ENCODE results near the gene IL36B.

The IL36B gene

GRCh38 chr2:113050921-113051895 is 1.5 kb downstream of the IL36B start:
- no peak for DNase-seq

GRCh38 chr2:113046465-113046864 is 6.2 kb downstream of the IL36B start:
- DNase-seq = no peak

- DNase-seq = no peak
Observed at GRCh38 chr2:113041871-113042270, 10.8 kb downstream of the IL36B start.

- DNase-seq = no peak
Observed at GRCh38 chr2:113039719-113040118, 12.9 kb downstream of the IL36B start.

- DNase-seq = no peak
Observed at GRCh38 chr2:113039158-113039557, 13.5 kb downstream of the IL36B start.

GRCh38 chr2:113038291-113038690 is 14.4 kb downstream of the IL36B start:
- no peak for DNase-seq

- no peak for DNase-seq
Observed at GRCh38 chr2:113036763-113037162, 15.9 kb downstream of the IL36B start.

GRCh38 chr2:113034016-113034415 is 18.7 kb downstream of the IL36B start:
- DNase-seq = no peak

- DNase-seq = no peak
Observed at GRCh38 chr2:113032737-113033136, 19.9 kb downstream of the IL36B start.

GRCh38 chr2:113028112-113028511 is 24.6 kb downstream of the IL36B start:
- DNase-seq = no peak

GRCh38 chr2:113027691-113028090 is 25.0 kb downstream of the IL36B start:
- DNase-seq = no peak

GRCh38 chr2:113025737-113026136 is 26.9 kb downstream of the IL36B start:
- DNase-seq = no peak

- DNase-seq = no peak
Observed at GRCh38 chr2:113024764-113025163, 27.9 kb downstream of the IL36B start.

GRCh38 chr2:113021312-113021711 is 31.4 kb downstream of the IL36B start:
- no peak for DNase-seq

- no peak for DNase-seq
Observed at GRCh38 chr2:113018509-113018908, 34.2 kb downstream of the IL36B start.

GRCh38 chr2:113015655-113016054 is 37.0 kb downstream of the IL36B start:
- DNase-seq = no peak

GRCh38 chr2:113015042-113015441 is 37.6 kb downstream of the IL36B start:
- no peak for DNase-seq

- DNase-seq = no peak
Observed at GRCh38 chr2:113014067-113014466, 38.6 kb downstream of the IL36B start.

- no peak for DNase-seq
Observed at GRCh38 chr2:113013336-113013661, 39.4 kb downstream of the IL36B start.

GRCh38 chr2:113012436-113013335 is 40.0 kb downstream of the IL36B start:
- no peak for DNase-seq

- no peak for DNase-seq
Observed at GRCh38 chr2:113011108-113011507, 41.6 kb downstream of the IL36B start.

- DNase-seq = no peak
Observed at GRCh38 chr2:113010088-113010487, 42.6 kb downstream of the IL36B start.

- no peak for DNase-seq
Observed at GRCh38 chr2:113009622-113010021, 43.0 kb downstream of the IL36B start.

- DNase-seq = no peak
Observed at GRCh38 chr2:113007250-113007649, 45.4 kb downstream of the IL36B start.

Data from stimulated activated CD4-positive, alpha-beta T cell treated with anti-CD3 and anti-CD28 coated beads, Interleukin-2, amount 100 ng/mL, for 48 hours (primary cell).